Endothelial cell of umbilical vein (primary cell): ENCODE data around the gene CCDC14. TPM values are rescaled to one million over a fixed set of nuclear protein-coding genes. Genes with fewer than 3 reads are reported as not detected.
A peak's percentile ranks its signal among the peaks of the same experiment; 100 is the strongest.

Source experiments
- BruUV-seq: library from RNA; stranded (reverse); fragments of 400-500 nt; replicated peaks from 2 replicates; lab custom pipeline; 2021; lab: Mats Ljungman, UMichigan
- CTCF ChIA-PET: fragments of 300-600, 350-600 bp; sonication (Branson Sonifier 250); formaldehyde crosslinking; loops from one replicate; lab custom pipeline; 2021; ENCODE audit warnings: antibody characterized with exemption, inconsistent platforms; lab: Charles Lee
- POLR2A ChIA-PET: fragments of 300-600, 350-600 bp; sonication (Branson Sonifier 250); formaldehyde crosslinking; loops from one replicate; lab custom pipeline; 2021; ENCODE audit warnings: antibody characterized with exemption, inconsistent platforms; lab: Charles Lee
- DNase-seq: peaks from one replicate; pipeline ENCODE4 v3.0.0-alpha.2; 2011; ENCODE audit warnings: low read depth, low spot score
- FAIRE-seq: peaks from 2 replicates; lab custom pipeline; 2011; peaks lifted over from hg19 to GRCh38; lab: Jason Lieb, UNC
- H2AFZ ChIP-seq: 2 replicates; pipeline ENCODE4 v1.6.0; 2012; ENCODE audit warnings: low read depth, low read length, control low read depth, inconsistent platforms
- H3K27ac ChIP-seq: 2 replicates; pipeline ENCODE4 v1.5.1; 2011; ENCODE audit warnings: low read depth, mild to moderate bottlenecking, control low read depth, low read length, moderate library complexity; ENCODE audit not compliant: insufficient read depth
- H3K27me3 ChIP-seq, 2 experiments: 2 replicates each; pipeline versions ENCODE4 v1.6.0 to v1.6.1; 2011; ENCODE audit warnings: low read length in 2 of 2, mixed read lengths in 1 of 2; ENCODE audit not compliant: control insufficient read depth in 2 of 2, insufficient read depth in 2 of 2
- H3K36me3 ChIP-seq, 2 experiments: 2 replicates in 1 of 2; 3 replicates in 1 of 2; pipeline ENCODE4 v1.5.1; 2011; ENCODE audit warnings: low read length in 2 of 2, mild to moderate bottlenecking in 1 of 2, moderate library complexity in 1 of 2; ENCODE audit not compliant: control insufficient read depth in 2 of 2, insufficient read depth in 2 of 2; ENCODE audit errors: extremely low read depth in 1 of 2
- H3K4me1 ChIP-seq: 3 replicates; pipeline ENCODE4 v1.5.1; 2011; ENCODE audit warnings: mild to moderate bottlenecking, low read length; ENCODE audit not compliant: control insufficient read depth, insufficient read depth; ENCODE audit errors: extremely low read depth
- H3K4me2 ChIP-seq: 2 replicates; pipeline ENCODE4 v1.6.1; 2011; ENCODE audit warnings: low read length, control low read depth, mixed read lengths; ENCODE audit not compliant: insufficient read depth
- H3K4me3 ChIP-seq, 3 experiments: fragments of 200-600 bp in 1 of 3; sonication (generic), shearing (Covaris generic) in 1 of 3; replicated peaks in 1 of 3; 2 replicates each; pipeline ENCODE4 v1.5.1; 2011 to 2016; ENCODE audit warnings: control low read depth in 3 of 3, low read length in 3 of 3, mild to moderate bottlenecking in 2 of 3, inconsistent platforms in 1 of 3, low read depth in 1 of 3, moderate library complexity in 1 of 3; ENCODE audit not compliant: insufficient read depth in 1 of 3
- H3K79me2 ChIP-seq: 2 replicates; pipeline ENCODE4 v1.6.0; 2012; ENCODE audit warnings: low read length, inconsistent platforms; ENCODE audit not compliant: control insufficient read depth, insufficient read depth
- H3K9ac ChIP-seq: replicated peaks from 2 replicates; pipeline ENCODE3; 2011; ENCODE audit warnings: low read length, control low read depth; ENCODE audit not compliant: insufficient read depth; ENCODE audit errors: extremely low read depth
- H3K9me1 ChIP-seq: replicated peaks from 3 replicates; pipeline ENCODE4 v1.6.0; 2011; ENCODE audit warnings: mild to moderate bottlenecking, low read length; ENCODE audit not compliant: control insufficient read depth, insufficient read depth; ENCODE audit errors: extremely low read depth
- H3K9me3 ChIP-seq: replicated peaks from 2 replicates; pipeline ENCODE4 v1.5.1; 2012; ENCODE audit warnings: low read length, inconsistent platforms; ENCODE audit not compliant: control insufficient read depth, insufficient read depth
- H4K20me1 ChIP-seq: replicated peaks from 2 replicates; pipeline ENCODE3; 2011; ENCODE audit warnings: mild to moderate bottlenecking, low read length; ENCODE audit not compliant: control insufficient read depth, insufficient read depth; ENCODE audit errors: extremely low read depth
- CTCF ChIP-seq, 2 donors: IDR thresholded peaks; 1 replicate in 1 of 2; 2 replicates in 1 of 2; pipeline ENCODE4 v1.5.1; 2011; ENCODE audit warnings: low read length in 2 of 2, mild to moderate bottlenecking in 2 of 2, moderate library complexity in 2 of 2, control low read depth in 1 of 2, inconsistent platforms in 1 of 2, low read depth in 1 of 2; ENCODE audit not compliant: insufficient read depth in 1 of 2; ENCODE audit errors: extremely low read depth in 1 of 2
- EZH2 ChIP-seq: IDR thresholded peaks from 2 replicates; pipeline ENCODE4 v1.6.1; 2012; ENCODE audit warnings: borderline replicate concordance, low read depth, mild to moderate bottlenecking, moderate library complexity, low read length, inconsistent platforms; ENCODE audit not compliant: severe bottlenecking
- FOS ChIP-seq: IDR thresholded peaks from 2 replicates; pipeline ENCODE4 v1.6.1; 2011; ENCODE audit warnings: mild to moderate bottlenecking, low read length, moderate library complexity, borderline replicate concordance; ENCODE audit not compliant: insufficient read depth
- GATA2 ChIP-seq: IDR thresholded peaks from 2 replicates; pipeline ENCODE4 v1.7.0; 2011; ENCODE audit warnings: low read depth, mild to moderate bottlenecking, moderate library complexity, mixed read lengths, low read length; ENCODE audit not compliant: insufficient read length, insufficient read depth
- JUN ChIP-seq: IDR thresholded peaks from 2 replicates; pipeline ENCODE4 v1.6.1; 2011; ENCODE audit warnings: borderline replicate concordance, low read depth; ENCODE audit not compliant: insufficient read length, insufficient read depth
- MAX ChIP-seq: IDR thresholded peaks from 2 replicates; pipeline ENCODE4 v1.6.1; 2011; ENCODE audit not compliant: insufficient read depth, insufficient read length
- MYC ChIP-seq: IDR thresholded peaks from one replicate; pipeline ENCODE4 v1.6.1; 2011; ENCODE audit warnings: mild to moderate bottlenecking, low read depth, low read length
- POLR2A ChIP-seq: IDR thresholded peaks from 2 replicates; pipeline ENCODE4 v1.6.1; 2012; ENCODE audit warnings: low read depth, mild to moderate bottlenecking, control low read depth, low read length
- POLR2AphosphoS5 ChIP-seq: IDR thresholded peaks from 2 replicates; pipeline ENCODE4 v1.6.1; 2012; ENCODE audit warnings: low read depth, mild to moderate bottlenecking, control low read depth, low read length, moderate library complexity; ENCODE audit not compliant: insufficient read depth
- dilution Hi-C: fragments of 300-500 bp; cut with MboI; formaldehyde crosslinking; loops from one replicate; pipeline ENCODE4 v1.15.0; 2019; ENCODE audit warnings: low sequenced_read_pairs; ENCODE audit not compliant: extremely low pct_ligation_motif_present
- intact Hi-C: fragments of 100-400 bp; cut with micrococcal nuclease; formaldehyde crosslinking; loops from one replicate; pipeline ENCODE4 v1.10.0; 2022
- polyA plus RNA-seq, 4 experiments: library from polyadenylated mRNA; depleted of rRNA in 3 of 4; stranded (reverse) in 3 of 4; unstranded in 1 of 4; fragments of >200 nt; gene quantifications; 2 replicates each; pipeline versions ENCODE4 v1.2.1 to v1.2.3, GENCODE V29; 2011 to 2012; ENCODE audit warnings: missing spikeins in 1 of 4
- total RNA-seq: library from RNA; stranded (reverse); gene quantifications from 2 replicates; pipeline ENCODE4 v1.2.3, GENCODE V29; 2021

CCDC14 gene
- total and polyA plus RNA-seq, 2 donors (not counting 3 experiments of a cell fraction or from before 2014, with no cell fraction given): 47.5 to 55.3 TPM

GRCh38 chr3:123919353-123919752 is 41.7 kb downstream of the CCDC14 start:
- no peak for FAIRE-seq
- dilution Hi-C loops (no loop called here), intact Hi-C loops (no loop called here)
- Histone ChIP-seq H3K4me3 (no peak overlapping the region), H3K79me2 (no peaks in the 10 kb centered on the region), H4K20me1 (no peaks in the 10 kb centered on the region), H3K27ac (no peak overlapping the region), H3K4me1 (no peaks in the 10 kb centered on the region), H3K36me3 (peaks cover 0 to 4% of the 10 kb centered on the region in 2 experiments), H3K27me3 (no peaks in the 10 kb centered on the region), H3K9ac (no peak overlapping the region), H3K4me2 (no peak overlapping the region), H3K9me1 (no peaks in the 10 kb centered on the region), H2AFZ (no peak overlapping the region), H3K9me3 (no peaks in the 10 kb centered on the region)
- no peak for DNase-seq
- no peak for TF ChIP-seq FOS
- TF ChIP-seq MAX: no peak
- TF ChIP-seq POLR2A: no peak
- TF ChIP-seq CTCF (IDR thresholded peaks at IDR 0.05; ENCODE audit: extremely low read depth in 1 of 2, insufficient read depth in 1 of 2, low read depth in 1 of 2, low read length in 2 of 2): no peak
- no TSS peak for BruUV-seq
- ChIA-PET POLR2A (no interaction called here), CTCF (no interaction called here)

DNA sequence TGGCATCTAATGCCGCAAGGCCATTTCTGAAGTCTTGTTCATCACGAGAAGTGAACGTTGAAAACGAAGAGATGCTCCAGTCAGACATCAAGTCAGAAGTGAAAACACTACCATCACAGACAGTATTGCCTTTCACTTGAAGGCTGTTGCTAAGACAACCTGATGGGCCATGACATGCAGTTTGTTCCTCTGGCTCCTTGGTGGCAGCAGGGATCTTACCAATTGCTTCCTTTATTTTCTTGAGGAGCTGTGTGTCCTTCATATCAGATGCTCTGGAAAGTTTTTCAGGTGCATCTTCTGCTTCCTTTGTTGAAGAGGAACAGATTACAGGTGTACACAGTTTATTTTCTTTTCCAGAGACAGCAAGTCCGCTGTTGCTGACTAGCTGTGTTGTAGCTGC is 46.2 kb downstream of the CCDC14 start:
- Histone ChIP-seq H3K27ac (no peak overlapping the region), H3K4me3 (no peak overlapping the region), H4K20me1 (no peaks in the 10 kb centered on the region), H3K36me3 (peaks cover 0 to 4% of the 10 kb centered on the region in 2 experiments), H3K4me2 (no peak overlapping the region), H2AFZ (no peak overlapping the region), H3K27me3 (no peaks in the 10 kb centered on the region), H3K79me2 (no peaks in the 10 kb centered on the region), H3K9me1 (no peaks in the 10 kb centered on the region), H3K9me3 (no peaks in the 10 kb centered on the region), H3K4me1 (no peaks in the 10 kb centered on the region), H3K9ac (no peak overlapping the region)
- CTCF ChIA-PET: interaction anchor here (1.2 to 1.9 kb wide), 2 partner anchors 191 to 262 kb away, joined by 3 to 7 read pairs; no protein-coding TSS in a partner anchor
- no peak for FAIRE-seq
- intact Hi-C loops: no loop called here
- BruUV-seq: TSS peak; percentile 19
- DNase-seq: no peak
- TF ChIP-seq POLR2AphosphoS5 (no peak), JUN (no peak), MAX (no peak), FOS (no peak), MYC (no peak), GATA2 (no peak), EZH2 (no peak), POLR2A (no peak), CTCF (IDR thresholded peaks at IDR 0.05; ENCODE audit: extremely low read depth in 1 of 2, insufficient read depth in 1 of 2, low read depth in 1 of 2, low read length in 2 of 2) (no peak)
- dilution Hi-C loops: no loop called here
- POLR2A ChIA-PET: no interaction called here
